ENCODE data around the gene GPX4. TPM values are rescaled to one million over a fixed set of nuclear protein-coding genes. Genes with fewer than 3 reads are reported as not detected.

The GPX4 gene
- total RNA-seq, 1 donor from 2014 or later = 387 TPM

- Histone ChIP-seq H3K36me3 (peaks cover 99% of the 10 kb centered on the region), H3K27me3 (no peaks in the 10 kb centered on the region), H3K4me1 (no peaks in the 10 kb centered on the region), H3K27ac (no peak overlapping the region), H3K4me3 (no peak overlapping the region), H3K9me3 (no peaks in the 10 kb centered on the region)
- TF ChIP-seq CTCF (IDR thresholded peaks at IDR 0.05) = no peak
- peak; percentile 89 for DNase-seq
- intact Hi-C loops (cut with DNase I) = loop anchor here (10.0 kb wide), 1 partner anchor 52 kb away; the partner anchor contains the start of gene SBNO2
- ATAC-seq = peak; percentile 85
These were observed 19.2 kb downstream of the GPX4 start for GRCh38 chr19:1122972-1123363.

- DNase-seq (no peak), ATAC-seq (no peak)
- H3K4me1 ChIP-seq = no peaks in the 10 kb centered on the region
- no peak overlapping the region for H3K27ac ChIP-seq
- intact Hi-C loops (cut with DNase I) = loop anchor here (10.0 kb wide), 1 partner anchor 51 kb away; the partner anchor contains the start of gene SBNO2
- no peaks in the 10 kb centered on the region for H3K9me3 ChIP-seq
- peaks cover 98% of the 10 kb centered on the region for H3K36me3 ChIP-seq
- TF ChIP-seq CTCF (IDR thresholded peaks at IDR 0.05) = no peak
- no peak overlapping the region for H3K4me3 ChIP-seq
- no peaks in the 10 kb centered on the region for H3K27me3 ChIP-seq
These were observed 19.6 kb downstream of the GPX4 start for GRCh38 chr19:1123381-1123780.

- ATAC-seq (no peak), DNase-seq (no peak)
- peak overlapping the region; percentile 17 for H3K27ac ChIP-seq
- intact Hi-C loops (cut with DNase I) = loop anchor here (10.0 kb wide), 1 partner anchor 51 kb away; the partner anchor contains the start of gene SBNO2
- peaks cover 4% of the 10 kb centered on the region for H3K4me1 ChIP-seq
- H3K36me3 ChIP-seq = peaks cover 92% of the 10 kb centered on the region
- no peaks in the 10 kb centered on the region for H3K9me3 ChIP-seq
- H3K4me3 ChIP-seq = no peak overlapping the region
- no peak for TF ChIP-seq CTCF (IDR thresholded peaks at IDR 0.05)
- no peaks in the 10 kb centered on the region for H3K27me3 ChIP-seq
These were observed 20.3 kb downstream of the GPX4 start for GRCh38 chr19:1123885-1124677.

GRCh38 chr19:1125601-1126467 is 22.0 kb downstream of the GPX4 start:
- Histone ChIP-seq H3K4me1 (peaks cover 22% of the 10 kb centered on the region), H3K4me3 (no peak overlapping the region), H3K36me3 (peaks cover 75% of the 10 kb centered on the region), H3K27ac (no peak overlapping the region), H3K9me3 (no peaks in the 10 kb centered on the region), H3K27me3 (no peaks in the 10 kb centered on the region)
- no peak for DNase-seq
- ATAC-seq = no peak
- intact Hi-C loops (cut with DNase I) = loop anchor here (10.0 kb wide), 1 partner anchor 49 kb away; the partner anchor contains the start of gene SBNO2
- no peak for TF ChIP-seq CTCF (IDR thresholded peaks at IDR 0.05)

- DNase-seq (no peak), ATAC-seq (no peak)
- peaks cover 61% of the 10 kb centered on the region for H3K36me3 ChIP-seq
- no peaks in the 10 kb centered on the region for H3K9me3 ChIP-seq
- peaks cover 26% of the 10 kb centered on the region for H3K4me1 ChIP-seq
- no peak overlapping the region for H3K4me3 ChIP-seq
- TF ChIP-seq CTCF (IDR thresholded peaks at IDR 0.05) = no peak
- no peak overlapping the region for H3K27ac ChIP-seq
- no peaks in the 10 kb centered on the region for H3K27me3 ChIP-seq
- intact Hi-C loops (cut with DNase I) = loop anchor here (10.0 kb wide), 1 partner anchor 48 kb away; the partner anchor contains the start of gene SBNO2
These were observed 23.4 kb downstream of the GPX4 start for GRCh38 chr19:1126984-1127760.

Data from upper lobe of right lung (tissue), 1 donor.